ENCODE measurements around the gene C17orf67. TPM values are rescaled to one million over a fixed set of nuclear protein-coding genes. Genes with fewer than 3 reads are reported as not detected.

The C17orf67 gene, protein sequence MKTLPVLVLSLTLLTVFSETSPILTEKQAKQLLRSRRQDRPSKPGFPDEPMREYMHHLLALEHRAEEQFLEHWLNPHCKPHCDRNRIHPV
- 1 to 10 TPM in 4 of 6 donors, under 1 TPM in 2; 0.76 to 4.2 (median 1.6) TPM for total RNA-seq

DNA sequence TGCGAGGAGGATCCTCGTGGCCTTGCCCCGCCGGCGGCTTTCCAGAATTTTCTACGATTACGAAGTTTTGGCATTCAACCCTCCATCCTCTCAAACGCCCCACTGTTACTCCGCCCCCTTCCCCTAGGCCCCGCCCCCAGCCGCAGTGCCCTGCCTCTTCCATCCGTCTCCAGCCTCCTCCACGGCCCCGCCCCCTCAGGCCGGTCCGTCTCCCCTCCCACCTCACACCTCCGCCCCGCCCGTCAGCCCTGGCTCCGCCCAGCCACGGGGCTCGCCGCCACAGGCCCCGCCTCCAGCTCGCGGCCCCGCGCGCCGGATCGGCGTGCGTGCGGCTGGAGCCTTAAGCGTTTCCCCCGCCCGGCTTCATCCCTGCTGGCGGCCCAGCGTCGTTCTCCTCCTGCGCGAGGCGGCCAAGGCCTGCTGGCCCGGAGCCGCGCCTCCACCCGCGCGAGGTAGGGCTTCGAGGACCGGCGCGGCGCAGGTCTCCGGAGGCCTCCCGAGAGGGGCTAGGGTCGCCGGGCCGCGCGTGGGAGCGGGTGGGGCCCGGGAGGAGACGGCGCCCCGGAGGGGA is at the start of gene C17orf67, which contains the start of gene DGKE:
C17orf67 (minus strand) TSS at position 112 of the 571 bp plus-strand sequence. CDS start 18,110 bp downstream, outside the sequence.
DGKE (plus strand) TSS at position 343 of the 571 bp plus-strand sequence. CDS start 645 bp downstream, outside the sequence.
- H3K27me3 ChIP-seq = no peaks in the 10 kb centered on the region
- peak within 1 kb of the TSS; percentile 59 to 97 (median 84) for H3K4me3 ChIP-seq
- H3K27ac ChIP-seq = peak within 1 kb of the TSS; percentile 77 to 98 (median 86)
- peak; percentile 99 for ATAC-seq (ENCODE audit: low FRiP score in 2 of 2)
- peak in 3 of 4 donors; percentile 35 to 76 (median 59) for TF ChIP-seq POLR2A (IDR thresholded peaks at IDR 0.05)
- TF ChIP-seq, protein P1, sequence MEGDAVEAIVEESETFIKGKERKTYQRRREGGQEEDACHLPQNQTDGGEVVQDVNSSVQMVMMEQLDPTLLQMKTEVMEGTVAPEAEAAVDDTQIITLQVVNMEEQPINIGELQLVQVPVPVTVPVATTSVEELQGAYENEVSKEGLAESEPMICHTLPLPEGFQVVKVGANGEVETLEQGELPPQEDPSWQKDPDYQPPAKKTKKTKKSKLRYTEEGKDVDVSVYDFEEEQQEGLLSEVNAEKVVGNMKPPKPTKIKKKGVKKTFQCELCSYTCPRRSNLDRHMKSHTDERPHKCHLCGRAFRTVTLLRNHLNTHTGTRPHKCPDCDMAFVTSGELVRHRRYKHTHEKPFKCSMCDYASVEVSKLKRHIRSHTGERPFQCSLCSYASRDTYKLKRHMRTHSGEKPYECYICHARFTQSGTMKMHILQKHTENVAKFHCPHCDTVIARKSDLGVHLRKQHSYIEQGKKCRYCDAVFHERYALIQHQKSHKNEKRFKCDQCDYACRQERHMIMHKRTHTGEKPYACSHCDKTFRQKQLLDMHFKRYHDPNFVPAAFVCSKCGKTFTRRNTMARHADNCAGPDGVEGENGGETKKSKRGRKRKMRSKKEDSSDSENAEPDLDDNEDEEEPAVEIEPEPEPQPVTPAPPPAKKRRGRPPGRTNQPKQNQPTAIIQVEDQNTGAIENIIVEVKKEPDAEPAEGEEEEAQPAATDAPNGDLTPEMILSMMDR (IDR thresholded peaks at IDR 0.05) = peak in 2 of 6 experiments; percentile 3 to 20
- no peak for TF ChIP-seq EP300 (IDR thresholded peaks at IDR 0.05)
- TF ChIP-seq POLR2AphosphoS5 (IDR thresholded peaks at IDR 0.05) = peak; percentile 11 to 76
- H3K36me3 ChIP-seq = no peaks in the 10 kb centered on the region
- DNase-seq = peak; percentile 98 to 99
- H3K4me1 ChIP-seq = peaks cover 19 to 36% (median 25%) of the 10 kb centered on the region in 4 donors
- WGBS, 2 donors = 2 to 4% methylated on average over 10 to 35 of the region's 66 CpGs
- H3K9me3 ChIP-seq = no peaks in the 10 kb centered on the region

DNA sequence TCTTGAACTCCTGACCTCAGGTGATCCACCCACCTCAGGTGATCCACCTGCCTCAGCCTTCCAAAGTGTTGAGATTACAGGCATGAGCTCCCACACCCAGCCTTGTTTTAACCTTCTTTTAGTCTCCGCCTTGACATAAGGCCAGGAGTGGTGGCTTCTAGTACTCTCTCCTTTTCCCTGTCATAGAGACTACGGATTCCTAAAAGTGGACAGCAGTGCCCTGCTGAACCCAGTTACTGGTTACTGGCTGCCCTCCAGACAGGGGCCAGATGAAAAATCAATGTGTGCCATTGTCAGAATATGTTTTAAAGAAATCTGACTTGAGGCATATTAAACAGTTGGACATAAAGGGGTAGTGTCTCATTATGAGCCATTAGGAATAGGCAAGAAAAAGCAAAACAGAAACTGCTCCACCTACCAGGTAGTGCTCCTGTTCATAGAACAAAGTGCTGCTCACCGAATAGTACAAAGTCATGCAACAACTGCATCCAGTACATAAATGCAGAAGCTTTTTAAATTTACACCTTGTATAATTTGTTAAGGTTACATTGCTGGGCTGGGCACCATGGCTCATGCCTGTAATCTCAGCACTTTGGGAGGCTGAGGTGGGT is 48.1 kb upstream of the C17orf67 start:
- Histone ChIP-seq H3K4me1 (no peaks in the 10 kb centered on the region), H3K27me3 (no peaks in the 10 kb centered on the region), H3K36me3 (peaks cover 0 to 6% (median 0%) of the 10 kb centered on the region in 4 donors), H3K27ac (no peak overlapping the region), H3K9me3 (no peaks in the 10 kb centered on the region), H3K4me3 (no peak overlapping the region)
- WGBS, 2 donors = 96 to 97% methylated on average over 3 of the region's 3 CpGs
- ATAC-seq (ENCODE audit: low FRiP score in 2 of 2) (no peak), DNase-seq (no peak)
- no peak for TF ChIP-seq EP300 (IDR thresholded peaks at IDR 0.05)
- TF ChIP-seq POLR2AphosphoS5 (IDR thresholded peaks at IDR 0.05) = no peak
- TF ChIP-seq POLR2A (IDR thresholded peaks at IDR 0.05) = no peak
- TF ChIP-seq, protein P1 (IDR thresholded peaks at IDR 0.05) = no peak

DNA sequence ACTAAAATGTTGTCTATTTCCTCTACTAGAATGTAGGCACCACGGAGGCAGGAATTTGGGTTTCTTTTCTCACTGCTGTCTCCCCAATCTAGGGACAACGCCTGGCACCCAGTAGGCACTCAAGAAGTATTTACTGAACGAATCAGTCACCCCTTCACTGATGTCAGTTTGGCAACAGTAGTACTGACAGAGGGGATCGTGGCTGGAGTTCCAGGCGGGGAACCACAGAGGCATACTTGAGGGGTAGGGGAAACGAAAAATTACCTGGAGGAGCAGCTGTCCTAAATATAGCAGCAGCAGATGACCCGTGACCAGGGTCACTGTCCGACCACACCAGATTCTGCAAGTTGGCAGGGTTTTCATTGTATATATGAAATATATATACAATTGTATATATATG is 46.9 kb upstream of the C17orf67 start:
- Histone ChIP-seq H3K4me1 (no peaks in the 10 kb centered on the region), H3K9me3 (no peaks in the 10 kb centered on the region), H3K27ac (no peak overlapping the region), H3K36me3 (peaks cover 0 to 4% (median 0%) of the 10 kb centered on the region in 4 donors), H3K4me3 (no peak overlapping the region), H3K27me3 (no peaks in the 10 kb centered on the region)
- no peak for DNase-seq
- no peak for ATAC-seq (ENCODE audit: low FRiP score in 2 of 2)
- 75 to 80% methylated on average over 8 of the region's 8 CpGs for WGBS, 2 donors
- TF ChIP-seq, protein P1 (IDR thresholded peaks at IDR 0.05) = no peak
- TF ChIP-seq POLR2AphosphoS5 (IDR thresholded peaks at IDR 0.05) = no peak
- no peak for TF ChIP-seq POLR2A (IDR thresholded peaks at IDR 0.05)
- no peak for TF ChIP-seq EP300 (IDR thresholded peaks at IDR 0.05)

- TF ChIP-seq EP300 (IDR thresholded peaks at IDR 0.05) (no peak), POLR2A (IDR thresholded peaks at IDR 0.05) (no peak), POLR2AphosphoS5 (IDR thresholded peaks at IDR 0.05) (no peak)
- TF ChIP-seq, protein P1 (IDR thresholded peaks at IDR 0.05) = no peak
- no peak for DNase-seq
- Histone ChIP-seq H3K27ac (no peak overlapping the region), H3K4me3 (no peak overlapping the region), H3K27me3 (no peaks in the 10 kb centered on the region), H3K4me1 (no peaks in the 10 kb centered on the region), H3K9me3 (no peaks in the 10 kb centered on the region), H3K36me3 (peaks cover 0 to 4% (median 0%) of the 10 kb centered on the region in 4 donors)
- peak in 1 of 2 donors; percentile 42 for ATAC-seq (ENCODE audit: low FRiP score in 2 of 2)
- 57 to 59% methylated on average over 3 of the region's 3 CpGs for WGBS, 2 donors
These were observed 46.4 kb upstream of the C17orf67 start for GRCh38 chr17:56880133-56880532.
